MM.1S (cell line): ENCODE results near the gene PISD.

Source experiments
- DNase-seq: peaks from one replicate; pipeline ENCODE4 v3.0.0-alpha.2; 2015
- H2AFZ ChIP-seq: fragments of 300-600 bp; sonication (generic); 2 replicates; pipeline ENCODE4 v1.6.0; 2016; ENCODE audit warnings: antibody characterized with exemption, low read length
- H3F3A ChIP-seq: fragments of 300-600 bp; sonication (generic); 2 replicates; pipeline ENCODE4 v1.6.1; 2016; ENCODE audit warnings: mild to moderate bottlenecking, antibody characterized with exemption, low read length, moderate library complexity, mixed read lengths; ENCODE audit not compliant: insufficient read depth
- H3K27ac ChIP-seq: fragments of 300-600 bp; sonication (generic); 2 replicates; pipeline ENCODE4 v1.5.1; 2016; ENCODE audit warnings: mild to moderate bottlenecking, low read length
- H3K27me3 ChIP-seq: fragments of 300-600 bp; sonication (generic); replicated peaks from 2 replicates; pipeline ENCODE4 v1.6.0; 2016; ENCODE audit warnings: low read length; ENCODE audit not compliant: insufficient read depth
- H3K36me3 ChIP-seq: fragments of 300-600 bp; sonication (generic); replicated peaks from 2 replicates; pipeline ENCODE4 v1.6.1; 2016; ENCODE audit warnings: mild to moderate bottlenecking, low read length, mixed read lengths; ENCODE audit not compliant: insufficient read depth
- H3K4me1 ChIP-seq: fragments of 300-600 bp; sonication (generic); 2 replicates; pipeline ENCODE4 v1.6.1; 2016; ENCODE audit warnings: low read length, mixed read lengths
- H3K4me2 ChIP-seq: fragments of 300-600 bp; sonication (generic); 2 replicates; pipeline ENCODE4 v1.6.0; 2016; ENCODE audit warnings: low read depth, low read length
- H3K4me3 ChIP-seq: fragments of 300-600 bp; sonication (generic); 2 replicates; pipeline ENCODE4 v1.5.1; 2016; ENCODE audit warnings: low read length, mixed read lengths
- H3K79me2 ChIP-seq: fragments of 300-600 bp; sonication (generic); 2 replicates; pipeline ENCODE4 v1.6.1; 2016; ENCODE audit warnings: mixed run types, low read length, mixed read lengths
- H3K9ac ChIP-seq: fragments of 300-600 bp; sonication (generic); 2 replicates; pipeline ENCODE4 v1.6.1; 2016; ENCODE audit warnings: low read length, mixed read lengths
- H3K9me2 ChIP-seq: fragments of 300-600 bp; sonication (generic); replicated peaks from 2 replicates; pipeline ENCODE4 v1.6.1; 2016; ENCODE audit warnings: mild to moderate bottlenecking, low read length, mixed read lengths; ENCODE audit not compliant: insufficient read depth
- H3K9me3 ChIP-seq: fragments of 300-600 bp; sonication (generic); replicated peaks from 2 replicates; pipeline ENCODE4 v1.6.1; 2016; ENCODE audit warnings: mild to moderate bottlenecking, low read length, mixed read lengths; ENCODE audit not compliant: insufficient read depth
- H4K20me1 ChIP-seq: fragments of 300-600 bp; sonication (generic); 2 replicates; pipeline ENCODE4 v1.6.1; 2016; ENCODE audit warnings: mild to moderate bottlenecking, low read length, moderate library complexity, mixed read lengths; ENCODE audit not compliant: insufficient read depth
- EZH2 ChIP-seq: fragments of 300-600 bp; sonication (generic); optimal IDR thresholded peaks from 2 replicates; pipeline ENCODE3; 2017; ENCODE audit warnings: low read depth, mild to moderate bottlenecking, antibody characterized with exemption, low read length, mixed read lengths
- EZH2phosphoT487 ChIP-seq: fragments of 300-600 bp; sonication (generic); IDR thresholded peaks from 2 replicates; pipeline ENCODE4 v1.6.1; 2018; ENCODE audit warnings: antibody characterized with exemption, low read length
- TF ChIP-seq, protein P1 (sequence below): fragments of 300-600 bp; sonication (generic); IDR thresholded peaks from 2 replicates; pipeline ENCODE4 v1.5.1; 2016; ENCODE audit warnings: antibody characterized with exemption, low read length, mixed read lengths

Gene PISD

DNA sequence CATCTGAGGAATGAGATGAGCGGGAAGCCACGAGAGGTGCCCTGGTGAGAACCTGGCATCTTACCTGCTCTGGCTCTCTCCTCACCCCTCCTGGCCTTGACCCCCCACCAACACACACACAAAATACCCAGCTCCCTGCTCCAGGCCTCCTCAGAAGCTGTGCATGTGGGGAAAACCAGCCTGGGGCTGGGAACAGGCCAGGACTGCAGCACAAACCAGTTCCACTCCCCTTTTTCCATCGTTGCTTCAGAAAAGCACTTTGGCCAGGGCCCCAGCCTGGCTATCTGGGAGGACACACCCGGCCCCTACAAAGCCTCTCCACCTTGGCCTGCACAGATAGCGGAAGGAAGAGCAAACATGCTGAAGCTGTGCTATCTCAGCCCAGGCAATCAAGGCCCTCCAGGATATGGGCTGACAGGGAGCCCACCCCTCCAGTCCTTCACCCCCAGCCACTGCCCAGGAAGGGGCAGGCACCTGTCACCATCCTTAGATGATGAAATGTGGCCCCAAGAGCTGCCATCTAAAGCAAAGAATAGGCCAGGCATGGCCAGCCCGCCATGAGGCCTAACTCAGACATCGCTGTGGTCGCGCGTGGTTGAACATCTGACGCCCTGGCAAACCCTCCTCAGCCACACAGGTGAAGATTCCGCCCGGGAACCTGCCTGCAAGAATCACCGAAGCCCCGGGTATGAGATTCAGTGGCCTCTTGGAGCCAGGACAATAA is 35.4 kb downstream of the PISD start:
- Histone ChIP-seq H3K27ac (no peak overlapping the region), H3K79me2 (peaks cover 99% of the 10 kb centered on the region), H3K9me3 (no peaks in the 10 kb centered on the region), H3K4me1 (peaks cover 8% of the 10 kb centered on the region; the same call in 1 of the 2 replicates), H2AFZ (no peak overlapping the region), H3F3A (0 out of 2 replicates have a peak, but pooled peaks cover 3% of the 10 kb centered on the region), H3K9me2 (no peaks in the 10 kb centered on the region), H3K4me2 (no peak overlapping the region), H3K9ac (no peak overlapping the region), H3K36me3 (no peaks in the 10 kb centered on the region), H3K4me3 (no peak overlapping the region), H3K27me3 (no peaks in the 10 kb centered on the region), H4K20me1 (no peaks in the 10 kb centered on the region; the same call in 1 of the 2 replicates)
- no peak for DNase-seq
- TF ChIP-seq EZH2 (no peak), EZH2phosphoT487 (no peak)
- TF ChIP-seq, protein P1, sequence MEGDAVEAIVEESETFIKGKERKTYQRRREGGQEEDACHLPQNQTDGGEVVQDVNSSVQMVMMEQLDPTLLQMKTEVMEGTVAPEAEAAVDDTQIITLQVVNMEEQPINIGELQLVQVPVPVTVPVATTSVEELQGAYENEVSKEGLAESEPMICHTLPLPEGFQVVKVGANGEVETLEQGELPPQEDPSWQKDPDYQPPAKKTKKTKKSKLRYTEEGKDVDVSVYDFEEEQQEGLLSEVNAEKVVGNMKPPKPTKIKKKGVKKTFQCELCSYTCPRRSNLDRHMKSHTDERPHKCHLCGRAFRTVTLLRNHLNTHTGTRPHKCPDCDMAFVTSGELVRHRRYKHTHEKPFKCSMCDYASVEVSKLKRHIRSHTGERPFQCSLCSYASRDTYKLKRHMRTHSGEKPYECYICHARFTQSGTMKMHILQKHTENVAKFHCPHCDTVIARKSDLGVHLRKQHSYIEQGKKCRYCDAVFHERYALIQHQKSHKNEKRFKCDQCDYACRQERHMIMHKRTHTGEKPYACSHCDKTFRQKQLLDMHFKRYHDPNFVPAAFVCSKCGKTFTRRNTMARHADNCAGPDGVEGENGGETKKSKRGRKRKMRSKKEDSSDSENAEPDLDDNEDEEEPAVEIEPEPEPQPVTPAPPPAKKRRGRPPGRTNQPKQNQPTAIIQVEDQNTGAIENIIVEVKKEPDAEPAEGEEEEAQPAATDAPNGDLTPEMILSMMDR = no peak

DNA sequence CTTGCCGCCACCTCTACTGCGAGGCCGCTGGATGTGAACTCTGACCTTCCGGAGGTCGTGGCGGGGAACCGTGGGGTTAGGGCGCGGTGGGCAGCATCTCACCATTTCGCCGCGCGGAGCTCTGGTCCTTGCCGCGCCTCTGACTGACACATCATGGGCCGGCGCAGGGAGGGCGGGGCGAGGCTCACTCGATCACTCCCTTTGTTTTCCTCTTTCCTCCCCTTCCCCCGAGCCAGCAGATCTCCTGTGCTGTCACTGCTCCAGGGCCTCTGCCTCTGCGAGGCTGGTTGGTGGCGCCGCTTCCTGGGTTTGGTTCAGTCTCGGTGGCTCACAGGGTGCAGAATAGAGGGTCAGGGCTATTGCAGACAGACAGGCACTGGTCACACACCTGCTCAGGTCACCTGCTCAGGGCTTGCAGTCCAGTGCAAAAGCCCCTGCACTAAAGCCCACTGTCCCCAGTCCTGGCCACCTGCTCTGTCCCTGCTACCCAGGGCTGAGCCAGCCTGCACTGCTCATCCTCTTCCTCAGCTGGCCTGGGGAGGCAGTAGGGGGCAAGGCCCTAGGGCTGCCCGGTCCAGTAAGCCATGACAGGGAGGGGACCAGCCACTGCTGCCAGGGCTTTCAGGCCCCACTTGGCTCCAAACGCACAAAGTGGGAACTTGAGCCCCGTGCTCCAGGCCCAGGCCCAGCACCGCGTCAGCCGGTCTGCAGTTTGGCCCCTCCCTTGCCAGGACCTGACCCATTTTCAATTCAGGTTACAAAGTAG is 36.2 kb downstream of the PISD start:
- Histone ChIP-seq H3K79me2 (peaks cover 93% of the 10 kb centered on the region), H3K36me3 (no peaks in the 10 kb centered on the region), H3K4me3 (no peak overlapping the region), H3F3A (0 out of 2 replicates have a peak, but pooled peaks cover 3% of the 10 kb centered on the region), H4K20me1 (no peaks in the 10 kb centered on the region; the same call in 1 of the 2 replicates), H3K4me2 (no peak overlapping the region), H3K9ac (no peak overlapping the region), H3K9me2 (no peaks in the 10 kb centered on the region), H3K4me1 (peaks cover under 1% of the 10 kb centered on the region; the same call in 1 of the 2 replicates), H2AFZ (no peak overlapping the region), H3K27me3 (no peaks in the 10 kb centered on the region), H3K27ac (no peak overlapping the region), H3K9me3 (no peaks in the 10 kb centered on the region)
- DNase-seq = no peak
- TF ChIP-seq EZH2 (no peak), EZH2phosphoT487 (no peak)
- TF ChIP-seq, protein P1 = no peak

DNA sequence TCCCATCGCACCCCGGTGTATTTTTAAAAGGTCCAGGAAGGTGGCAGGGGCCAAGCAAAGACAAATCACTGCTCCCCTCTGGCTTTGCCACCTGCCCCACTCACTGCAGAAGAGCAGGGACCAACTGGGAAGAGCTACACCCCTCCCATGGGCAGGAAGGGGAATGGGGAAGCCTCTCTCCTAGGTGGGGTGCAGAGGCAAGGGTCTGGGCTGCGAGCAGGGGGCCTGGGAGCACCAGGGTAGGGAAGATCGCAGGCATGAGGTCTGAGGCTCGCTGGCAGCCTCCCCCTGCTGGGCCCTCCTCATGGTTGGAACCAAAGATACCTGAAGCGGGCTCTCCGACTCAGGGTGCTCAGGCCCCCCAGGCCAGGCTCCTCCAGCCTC is 36.8 kb downstream of the PISD start:
- no peaks in the 10 kb centered on the region for H3K9me2 ChIP-seq
- no peaks in the 10 kb centered on the region for H3K4me1 ChIP-seq
- H3K9ac ChIP-seq = no peak overlapping the region
- H2AFZ ChIP-seq = no peak overlapping the region
- H3F3A ChIP-seq = 0 out of 2 replicates have a peak, but pooled peaks cover 3% of the 10 kb centered on the region
- DNase-seq = no peak
- H4K20me1 ChIP-seq = no peaks in the 10 kb centered on the region; the same call in 1 of the 2 replicates
- H3K4me2 ChIP-seq = no peak overlapping the region
- H3K27ac ChIP-seq = no peak overlapping the region
- H3K27me3 ChIP-seq = no peaks in the 10 kb centered on the region
- peaks cover 87% of the 10 kb centered on the region for H3K79me2 ChIP-seq
- H3K9me3 ChIP-seq = no peaks in the 10 kb centered on the region
- TF ChIP-seq EZH2 (no peak), EZH2phosphoT487 (no peak)
- TF ChIP-seq, protein P1 = no peak
- no peaks in the 10 kb centered on the region for H3K36me3 ChIP-seq
- no peak overlapping the region for H3K4me3 ChIP-seq
